ENCODE results near the gene ZNF674. TPM values are rescaled to one million over a fixed set of nuclear protein-coding genes. Genes with fewer than 3 reads are reported as not detected.

ZNF674 gene
- total and polyA plus RNA-seq, 10 of the 15 experiments (the other 5 are each of a cell fraction or from before 2014, with no cell fraction given), result 1.0 to 3.7 (median 1.8) TPM

DNA sequence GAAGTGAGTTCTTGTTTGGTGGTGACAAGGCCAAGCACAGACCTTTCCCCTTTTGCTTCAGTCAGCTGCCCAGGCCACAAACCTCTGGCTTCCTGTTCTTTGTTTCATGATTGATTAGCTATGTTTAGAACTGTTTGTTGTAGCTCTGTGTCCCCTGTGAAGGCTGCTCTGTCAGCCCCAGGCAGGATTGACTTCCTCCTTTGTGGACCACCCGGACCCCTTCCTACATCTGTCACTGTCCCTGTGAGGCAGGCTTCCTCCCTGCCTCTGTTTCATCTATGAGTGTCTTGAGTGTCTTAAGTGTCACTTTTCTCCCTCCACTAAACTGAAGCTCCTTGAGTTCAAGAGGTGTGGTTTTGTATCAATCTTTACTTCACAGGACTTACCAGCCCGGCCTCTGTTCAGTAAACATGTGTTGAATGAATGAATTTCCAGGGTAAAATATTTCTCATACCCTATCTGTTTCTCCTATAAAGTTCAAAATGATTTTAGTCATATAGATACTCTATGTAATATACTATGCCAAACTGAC, 83.5 kb downstream of the ZNF674 start:
- RAD21 ChIA-PET (ENCODE audit: unreplicated experiment), result interaction anchor here (0.7 to 1.2 kb wide), 2 partner anchors 14 to 101 kb away, joined by 3 to 4 read pairs; no protein-coding TSS in a partner anchor
- Histone ChIP-seq H3K36me3 (ENCODE audit: control insufficient read depth in 2 of 2, insufficient read depth in 2 of 2, low read length in 1 of 2) (peaks cover 0 to 9% of the 10 kb centered on the region in 2 experiments; a peak in 1 of 4 replicates), H3K79me2 (ENCODE audit: control insufficient read depth, insufficient read depth, low read length) (no peaks in the 10 kb centered on the region), H3K27ac (ENCODE audit: control insufficient read depth, insufficient read depth) (peak overlapping the region; percentile 19), H2AFZ (ENCODE audit: control insufficient read depth, low read depth, low read length) (no peak overlapping the region), H3K27me3 (replicated peaks in 1 of 2; ENCODE audit: control insufficient read depth in 2 of 2, insufficient read depth in 2 of 2, low read length in 1 of 2) (no peaks in the 10 kb centered on the region), H3K4me2 (ENCODE audit: control insufficient read depth, insufficient read depth) (peak overlapping the region; percentile 5; the same call in 1 of the 2 replicates), H3K4me3 (no peak overlapping the region; the same call in 1 of the 2 replicates), H3K4me1 (ENCODE audit: control insufficient read depth, insufficient read depth, low read length) (peaks cover 8% of the 10 kb centered on the region), H4K20me1 (ENCODE audit: control insufficient read depth, insufficient read depth) (no peaks in the 10 kb centered on the region), H3K9me3 (replicated peaks; ENCODE audit: control insufficient read depth, insufficient read depth, low read length) (no peaks in the 10 kb centered on the region), H3K9ac (ENCODE audit: control insufficient read depth, insufficient read depth, low read length) (no peak overlapping the region)
- FAIRE-seq, result peak; percentile 96
- peak; percentile 97 for ATAC-seq
- CTCF ChIA-PET, result no interaction called here
- SMC1A ChIA-PET (ENCODE audit: uncharacterized antibody, unreplicated experiment), result interaction anchor here (1.3 kb wide), 1 partner anchor 14 kb away, joined by 4 read pairs; no protein-coding TSS in a partner anchor
- WGBS (ENCODE audit: insufficient coverage, insufficient replicate concordance, low lambda C conversion rate, missing lambda C conversion rate), result 0% methylated on average over 2 of the region's 2 CpGs
- in situ Hi-C loops (cut with MboI), result no loop called here
- DNase-seq (ENCODE audit: low read depth, low spot score), result peak; percentile 20
- POLR2A ChIA-PET, result no interaction called here
- intact Hi-C loops (cut with micrococcal nuclease; ENCODE audit: unreplicated experiment), result no loop called here
- BruUV-seq (replicated peaks), result no TSS peak
- TF ChIP-seq DPF2 (IDR thresholded peaks at IDR 0.05) (peak; percentile 32; the same call in 1 of the 2 replicates), IKZF2 (IDR thresholded peaks at IDR 0.05) (peak; percentile 20 to 42; a peak in 1 of 4 replicates), MTA2 (IDR thresholded peaks at IDR 0.05; ENCODE audit: low read depth) (peak; percentile 32; the same call in 1 of the 2 replicates), MEF2B (IDR thresholded peaks at IDR 0.05; ENCODE audit: partially characterized antibody, poor library complexity, severe bottlenecking) (peak; percentile 54), NR2F1 (conservative IDR thresholded peaks at IDR 0.05) (0 out of 2 replicates have a peak, but pooled peaks have one; percentile 35), IKZF1 (conservative IDR thresholded peaks at IDR 0.05) (0 out of 2 replicates have a peak, but pooled peaks have one; percentile 20), SRF (IDR thresholded peaks at IDR 0.05; ENCODE audit: low read depth in 2 of 2, low read length in 2 of 2) (no peak), HSF1 (IDR thresholded peaks at IDR 0.05; ENCODE audit: low read depth, low read length) (no peak), MLLT1 (IDR thresholded peaks at IDR 0.05) (peak; percentile 78), SPI1 (IDR thresholded peaks at IDR 0.05; ENCODE audit: borderline replicate concordance, insufficient read depth, low read depth, low read length) (peak; percentile 39; the same call in 1 of the 2 replicates), RUNX3 (IDR thresholded peaks at IDR 0.05; ENCODE audit: low read length) (peak; percentile 49), NBN (IDR thresholded peaks at IDR 0.05) (0 out of 2 replicates have a peak, but pooled peaks have one; percentile 32)
- TF ChIP-seq, protein P1, sequence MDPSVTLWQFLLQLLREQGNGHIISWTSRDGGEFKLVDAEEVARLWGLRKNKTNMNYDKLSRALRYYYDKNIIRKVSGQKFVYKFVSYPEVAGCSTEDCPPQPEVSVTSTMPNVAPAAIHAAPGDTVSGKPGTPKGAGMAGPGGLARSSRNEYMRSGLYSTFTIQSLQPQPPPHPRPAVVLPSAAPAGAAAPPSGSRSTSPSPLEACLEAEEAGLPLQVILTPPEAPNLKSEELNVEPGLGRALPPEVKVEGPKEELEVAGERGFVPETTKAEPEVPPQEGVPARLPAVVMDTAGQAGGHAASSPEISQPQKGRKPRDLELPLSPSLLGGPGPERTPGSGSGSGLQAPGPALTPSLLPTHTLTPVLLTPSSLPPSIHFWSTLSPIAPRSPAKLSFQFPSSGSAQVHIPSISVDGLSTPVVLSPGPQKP (IDR thresholded peaks at IDR 0.05; ENCODE audit: low read depth, low read length), result no peak
- TF ChIP-seq, protein P2, sequence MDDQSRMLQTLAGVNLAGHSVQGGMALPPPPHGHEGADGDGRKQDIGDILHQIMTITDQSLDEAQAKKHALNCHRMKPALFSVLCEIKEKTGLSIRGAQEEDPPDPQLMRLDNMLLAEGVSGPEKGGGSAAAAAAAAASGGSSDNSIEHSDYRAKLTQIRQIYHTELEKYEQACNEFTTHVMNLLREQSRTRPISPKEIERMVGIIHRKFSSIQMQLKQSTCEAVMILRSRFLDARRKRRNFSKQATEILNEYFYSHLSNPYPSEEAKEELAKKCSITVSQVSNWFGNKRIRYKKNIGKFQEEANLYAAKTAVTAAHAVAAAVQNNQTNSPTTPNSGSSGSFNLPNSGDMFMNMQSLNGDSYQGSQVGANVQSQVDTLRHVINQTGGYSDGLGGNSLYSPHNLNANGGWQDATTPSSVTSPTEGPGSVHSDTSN (IDR thresholded peaks at IDR 0.05; ENCODE audit: insufficient replicate concordance, low read depth, low read length), result no peak
- TF ChIP-seq, protein P3, sequence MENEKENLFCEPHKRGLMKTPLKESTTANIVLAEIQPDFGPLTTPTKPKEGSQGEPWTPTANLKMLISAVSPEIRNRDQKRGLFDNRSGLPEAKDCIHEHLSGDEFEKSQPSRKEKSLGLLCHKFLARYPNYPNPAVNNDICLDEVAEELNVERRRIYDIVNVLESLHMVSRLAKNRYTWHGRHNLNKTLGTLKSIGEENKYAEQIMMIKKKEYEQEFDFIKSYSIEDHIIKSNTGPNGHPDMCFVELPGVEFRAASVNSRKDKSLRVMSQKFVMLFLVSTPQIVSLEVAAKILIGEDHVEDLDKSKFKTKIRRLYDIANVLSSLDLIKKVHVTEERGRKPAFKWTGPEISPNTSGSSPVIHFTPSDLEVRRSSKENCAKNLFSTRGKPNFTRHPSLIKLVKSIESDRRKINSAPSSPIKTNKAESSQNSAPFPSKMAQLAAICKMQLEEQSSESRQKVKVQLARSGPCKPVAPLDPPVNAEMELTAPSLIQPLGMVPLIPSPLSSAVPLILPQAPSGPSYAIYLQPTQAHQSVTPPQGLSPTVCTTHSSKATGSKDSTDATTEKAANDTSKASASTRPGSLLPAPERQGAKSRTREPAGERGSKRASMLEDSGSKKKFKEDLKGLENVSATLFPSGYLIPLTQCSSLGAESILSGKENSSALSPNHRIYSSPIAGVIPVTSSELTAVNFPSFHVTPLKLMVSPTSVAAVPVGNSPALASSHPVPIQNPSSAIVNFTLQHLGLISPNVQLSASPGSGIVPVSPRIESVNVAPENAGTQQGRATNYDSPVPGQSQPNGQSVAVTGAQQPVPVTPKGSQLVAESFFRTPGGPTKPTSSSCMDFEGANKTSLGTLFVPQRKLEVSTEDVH (IDR thresholded peaks at IDR 0.05; ENCODE audit: low read depth, partially characterized antibody), result no peak

Measured in GM12878 (cell line).